HEK293 (cell line): ENCODE measurements around the gene COBL.

Experiments used
- CTCF ChIA-PET: fragments of 350-600 bp; formaldehyde crosslinking; extraction: SDS; loops from one replicate; lab custom pipeline; 2021; ENCODE audit warnings: antibody characterized with exemption; lab: Yijun Ruan, JAX
- POLR2A ChIA-PET: fragments of 300-600 bp; formaldehyde crosslinking; extraction: SDS; loops from one replicate; lab custom pipeline; 2020; ENCODE audit warnings: antibody characterized with exemption, inconsistent platforms; lab: Yijun Ruan, JAX
- H3K27ac ChIP-seq: fragments of 200-500 bp; sonication (Bioruptor generic); 2 replicates; pipeline ENCODE4 v1.5.1; 2014; ENCODE audit warnings: low read depth, low read length, control low read depth, inconsistent platforms; ENCODE audit errors: extremely low read depth
- H3K36me3 ChIP-seq, 2 experiments: fragments of 200-500 bp in 1 of 2; sonication (Bioruptor generic) in 1 of 2; 1 replicate in 1 of 2; 2 replicates in 1 of 2; pipeline ENCODE4 v1.5.1; 2014 to 2017; ENCODE audit warnings: inconsistent platforms in 2 of 2, low read length in 2 of 2; ENCODE audit not compliant: control insufficient read depth in 2 of 2, insufficient read depth in 1 of 2
- H3K4me1 ChIP-seq: fragments of 200-500 bp; sonication (Bioruptor generic); 2 replicates; pipeline ENCODE4 v1.5.1; 2014; ENCODE audit warnings: mild to moderate bottlenecking, low read length, inconsistent platforms; ENCODE audit not compliant: control insufficient read depth, insufficient read depth
- H3K4me3 ChIP-seq: 2 replicates; pipeline ENCODE4 v1.5.1; 2011; ENCODE audit warnings: low read depth, mild to moderate bottlenecking, control low read depth, low read length, moderate library complexity
- H3K9me3 ChIP-seq: fragments of 200-500 bp; sonication (Bioruptor generic); 2 replicates; pipeline ENCODE4 v1.5.1; 2014; ENCODE audit warnings: low read depth, low read length, inconsistent platforms; ENCODE audit not compliant: control insufficient read depth, insufficient read depth
- BCL11B ChIP-seq: fragments of 450-650 bp; formaldehyde crosslinking; IDR thresholded peaks from 2 replicates; pipeline ENCODE4 v1.5.1; 2016; ENCODE audit warnings: low read depth, missing biosample characterization, missing genetic modification characterization
- REST ChIP-seq: fragments of 450-650 bp; formaldehyde crosslinking; IDR thresholded peaks from 2 replicates; pipeline ENCODE4 v1.5.1; 2016; ENCODE audit warnings: missing biosample characterization, missing genetic modification characterization
- SETDB1 ChIP-seq: IDR thresholded peaks from one replicate; pipeline ENCODE4 v1.6.1; 2017; ENCODE audit warnings: mild to moderate bottlenecking, low read length, moderate library complexity, mixed read lengths; ENCODE audit not compliant: insufficient read length
- ZBTB7A ChIP-seq: fragments of 450-650 bp; formaldehyde crosslinking; IDR thresholded peaks from 2 replicates; pipeline ENCODE4 v1.5.1; 2016; ENCODE audit warnings: low read depth, missing biosample characterization, missing genetic modification characterization
- ZNF239 ChIP-seq: fragments of 450-650 bp; formaldehyde crosslinking; IDR thresholded peaks from 2 replicates; pipeline ENCODE4 v1.5.1; 2016; ENCODE audit warnings: missing biosample characterization, missing genetic modification characterization
- ZNF433 ChIP-seq: fragments of 450-650 bp; formaldehyde crosslinking; IDR thresholded peaks from 2 replicates; pipeline ENCODE4 v1.5.1; 2016; ENCODE audit warnings: missing biosample characterization, missing genetic modification characterization, low read depth
- ZNF560 ChIP-seq: fragments of 450-650 bp; formaldehyde crosslinking; IDR thresholded peaks from 2 replicates; pipeline ENCODE4 v1.5.1; 2017; ENCODE audit warnings: missing biosample characterization, missing genetic modification characterization, borderline replicate concordance
- ZNF561 ChIP-seq: fragments of 450-650 bp; IDR thresholded peaks from 2 replicates; pipeline ENCODE4 v1.5.1; 2018; ENCODE audit warnings: missing biosample characterization, missing genetic modification characterization, borderline replicate concordance
- ZNF610 ChIP-seq: fragments of 450-650 bp; formaldehyde crosslinking; IDR thresholded peaks from 2 replicates; pipeline ENCODE4 v1.5.1; 2016; ENCODE audit warnings: missing biosample characterization, missing genetic modification characterization, borderline replicate concordance
- ZNF624 ChIP-seq: fragments of 450-650 bp; formaldehyde crosslinking; IDR thresholded peaks from 2 replicates; pipeline ENCODE4 v1.5.1; 2017; ENCODE audit warnings: missing biosample characterization, missing genetic modification characterization
- ZNF629 ChIP-seq: fragments of 450-650 bp; formaldehyde crosslinking; IDR thresholded peaks from 2 replicates; pipeline ENCODE4 v1.5.1; 2017; ENCODE audit warnings: missing biosample characterization, missing genetic modification characterization
- ZNF660 ChIP-seq: fragments of 450-650 bp; IDR thresholded peaks from 2 replicates; pipeline ENCODE4 v1.5.1; 2018; ENCODE audit warnings: missing biosample characterization, mild to moderate bottlenecking, missing genetic modification characterization
- ZNF677 ChIP-seq: fragments of 450-650 bp; IDR thresholded peaks from 2 replicates; pipeline ENCODE4 v1.5.0; 2018; ENCODE audit warnings: missing biosample characterization, mild to moderate bottlenecking, missing genetic modification characterization, moderate library complexity
- ZNF692 ChIP-seq: fragments of 450-650 bp; formaldehyde crosslinking; IDR thresholded peaks from 2 replicates; pipeline ENCODE4 v1.5.1; 2016; ENCODE audit warnings: missing biosample characterization, missing genetic modification characterization
- ZNF768 ChIP-seq: fragments of 450-650 bp; formaldehyde crosslinking; IDR thresholded peaks from 2 replicates; pipeline ENCODE4 v1.5.1; 2018; ENCODE audit warnings: missing biosample characterization, mild to moderate bottlenecking, missing genetic modification characterization
- ZNF776 ChIP-seq: fragments of 450-650 bp; formaldehyde crosslinking; IDR thresholded peaks from 2 replicates; pipeline ENCODE4 v1.5.0; 2017; ENCODE audit warnings: missing biosample characterization, missing genetic modification characterization, borderline replicate concordance
- ZNF777 ChIP-seq: fragments of 450-650 bp; formaldehyde crosslinking; IDR thresholded peaks from 2 replicates; pipeline ENCODE4 v1.5.1; 2017; ENCODE audit warnings: missing biosample characterization, missing genetic modification characterization, borderline replicate concordance
- ZNF791 ChIP-seq: fragments of 450-650 bp; formaldehyde crosslinking; IDR thresholded peaks from 2 replicates; pipeline ENCODE4 v1.5.1; 2016; ENCODE audit warnings: missing biosample characterization, missing genetic modification characterization
- ZNF792 ChIP-seq: fragments of 450-650 bp; formaldehyde crosslinking; IDR thresholded peaks from 2 replicates; pipeline ENCODE4 v1.5.1; 2016; ENCODE audit warnings: missing biosample characterization, missing genetic modification characterization
- ZNF837 ChIP-seq: fragments of 450-650 bp; formaldehyde crosslinking; IDR thresholded peaks from 2 replicates; pipeline ENCODE4 v1.5.1; 2016; ENCODE audit warnings: missing biosample characterization, missing genetic modification characterization
- ZSCAN30 ChIP-seq: fragments of 450-650 bp; IDR thresholded peaks from 2 replicates; pipeline ENCODE4 v1.5.1; 2018; ENCODE audit warnings: missing biosample characterization, mild to moderate bottlenecking, missing genetic modification characterization, moderate library complexity
- ZSCAN4 ChIP-seq: fragments of 450-650 bp; formaldehyde crosslinking; IDR thresholded peaks from 2 replicates; pipeline ENCODE4 v1.5.1; 2017; ENCODE audit warnings: missing biosample characterization, missing genetic modification characterization
- TF ChIP-seq, protein P1 (sequence below): fragments of 450-650 bp; formaldehyde crosslinking; IDR thresholded peaks from 2 replicates; pipeline ENCODE4 v1.5.1; 2016; ENCODE audit warnings: missing biosample characterization, missing genetic modification characterization
- TF ChIP-seq, protein P2 (sequence below): fragments of 450-650 bp; formaldehyde crosslinking; IDR thresholded peaks from 2 replicates; pipeline ENCODE4 v1.5.1; 2016; ENCODE audit warnings: missing biosample characterization, missing genetic modification characterization

The COBL gene

GRCh38 chr7:51104278-51104677 is 212.3 kb downstream of the COBL start:
- TF ChIP-seq ZSCAN30 (tag by site-specific recombination) (no peak), ZNF768 (tag by site-specific recombination) (peak; percentile 59; the same call in 1 of the 2 replicates)
- TF ChIP-seq, all 188 proteins: peak for 1
- ChIA-PET CTCF (interaction anchor here (0.6 kb wide), 1 partner anchor 57 kb away, joined by 3 read pairs; no protein-coding TSS in a partner anchor), POLR2A (no interaction called here)
- no peaks in the 10 kb centered on the region for H3K36me3 ChIP-seq
- no peak overlapping the region for H3K27ac ChIP-seq
- H3K4me3 ChIP-seq = no peak overlapping the region
- H3K9me3 ChIP-seq = no peaks in the 10 kb centered on the region
- H3K4me1 ChIP-seq = no peaks in the 10 kb centered on the region

DNA sequence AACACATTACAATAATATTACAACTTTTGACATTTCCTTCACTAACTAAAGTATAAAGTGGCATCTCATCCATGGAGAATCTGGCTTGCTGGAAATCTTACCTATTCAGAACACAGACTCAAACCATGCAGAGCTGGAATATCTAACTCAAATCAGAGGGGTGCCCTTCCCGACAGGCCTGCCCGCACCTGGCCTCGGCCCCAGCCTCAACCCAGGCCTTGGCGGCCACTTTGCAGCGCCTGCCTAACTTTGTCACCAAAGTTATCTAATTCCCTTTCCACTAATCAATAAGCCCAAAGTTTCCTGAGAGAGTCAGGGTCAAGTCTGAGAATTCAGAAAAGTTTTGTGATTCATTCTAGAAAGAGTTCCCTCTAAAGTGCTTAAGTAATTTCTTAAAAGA is 212.9 kb downstream of the COBL start:
- no peaks in the 10 kb centered on the region for H3K36me3 ChIP-seq
- TF ChIP-seq ZBTB7A (tag by site-specific recombination) = no peak
- no peak for TF ChIP-seq ZNF776 (tag by site-specific recombination)
- TF ChIP-seq ZNF629 (tag by site-specific recombination) = no peak
- TF ChIP-seq ZNF561 (tag by site-specific recombination) = no peak
- TF ChIP-seq, protein P1, sequence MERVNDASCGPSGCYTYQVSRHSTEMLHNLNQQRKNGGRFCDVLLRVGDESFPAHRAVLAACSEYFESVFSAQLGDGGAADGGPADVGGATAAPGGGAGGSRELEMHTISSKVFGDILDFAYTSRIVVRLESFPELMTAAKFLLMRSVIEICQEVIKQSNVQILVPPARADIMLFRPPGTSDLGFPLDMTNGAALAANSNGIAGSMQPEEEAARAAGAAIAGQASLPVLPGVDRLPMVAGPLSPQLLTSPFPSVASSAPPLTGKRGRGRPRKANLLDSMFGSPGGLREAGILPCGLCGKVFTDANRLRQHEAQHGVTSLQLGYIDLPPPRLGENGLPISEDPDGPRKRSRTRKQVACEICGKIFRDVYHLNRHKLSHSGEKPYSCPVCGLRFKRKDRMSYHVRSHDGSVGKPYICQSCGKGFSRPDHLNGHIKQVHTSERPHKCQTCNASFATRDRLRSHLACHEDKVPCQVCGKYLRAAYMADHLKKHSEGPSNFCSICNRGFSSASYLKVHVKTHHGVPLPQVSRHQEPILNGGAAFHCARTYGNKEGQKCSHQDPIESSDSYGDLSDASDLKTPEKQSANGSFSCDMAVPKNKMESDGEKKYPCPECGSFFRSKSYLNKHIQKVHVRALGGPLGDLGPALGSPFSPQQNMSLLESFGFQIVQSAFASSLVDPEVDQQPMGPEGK = no peak
- no peak for TF ChIP-seq ZNF660 (tag by site-specific recombination)
- TF ChIP-seq ZNF433 (tag by site-specific recombination) = no peak
- no peak for TF ChIP-seq REST (tag by site-specific recombination)
- TF ChIP-seq, protein P2, sequence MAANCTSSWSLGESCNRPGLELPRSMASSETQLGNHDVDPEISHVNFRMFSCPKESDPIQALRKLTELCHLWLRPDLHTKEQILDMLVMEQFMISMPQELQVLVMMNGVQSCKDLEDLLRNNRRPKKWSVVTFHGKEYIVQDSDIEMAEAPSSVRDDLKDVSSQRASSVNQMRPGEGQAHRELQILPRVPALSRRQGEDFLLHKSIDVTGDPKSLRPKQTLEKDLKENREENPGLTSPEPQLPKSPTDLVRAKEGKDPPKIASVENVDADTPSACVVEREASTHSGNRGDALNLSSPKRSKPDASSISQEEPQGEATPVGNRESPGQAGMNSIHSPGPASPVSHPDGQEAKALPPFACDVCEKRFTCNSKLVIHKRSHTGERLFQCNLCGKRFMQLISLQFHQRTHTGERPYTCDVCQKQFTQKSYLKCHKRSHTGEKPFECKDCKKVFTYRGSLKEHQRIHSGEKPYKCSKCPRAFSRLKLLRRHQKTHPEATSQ (tag by site-specific recombination) = no peak
- TF ChIP-seq ZNF239 = no peak
- TF ChIP-seq ZNF624 (tag by site-specific recombination) = no peak
- no peaks in the 10 kb centered on the region for H3K9me3 ChIP-seq
- ChIA-PET POLR2A (no interaction called here), CTCF (interaction anchor here (0.6 kb wide), 1 partner anchor 57 kb away, joined by 3 read pairs; no protein-coding TSS in a partner anchor)
- no peak overlapping the region for H3K27ac ChIP-seq
- H3K4me3 ChIP-seq = no peak overlapping the region
- H3K4me1 ChIP-seq = no peaks in the 10 kb centered on the region

- ChIA-PET CTCF (no interaction called here), POLR2A (no interaction called here)
- H3K9me3 ChIP-seq = no peaks in the 10 kb centered on the region
- TF ChIP-seq ZNF692 = no peak
- no peak for TF ChIP-seq ZNF837 (tag by site-specific recombination)
- TF ChIP-seq ZNF560 (tag by site-specific recombination) = no peak
- no peak for TF ChIP-seq ZNF791 (tag by site-specific recombination)
- TF ChIP-seq ZNF610 (tag by site-specific recombination) = no peak
- no peak for TF ChIP-seq SETDB1
- no peak for TF ChIP-seq BCL11B (tag by site-specific recombination)
- TF ChIP-seq ZSCAN4 (tag by site-specific recombination) = no peak
- no peak for TF ChIP-seq ZNF777
- no peak for TF ChIP-seq ZNF677
- no peak for TF ChIP-seq ZNF792 (tag by site-specific recombination)
These were observed 213.8 kb downstream of the COBL start for GRCh38 chr7:51102828-51103227.

More at GRCh38 chr7:51102828-51103227, 213.8 kb downstream of the COBL start:
- Histone ChIP-seq H3K27ac (no peak overlapping the region), H3K36me3 (no peaks in the 10 kb centered on the region), H3K4me3 (no peak overlapping the region), H3K4me1 (no peaks in the 10 kb centered on the region)
